PC-3 (cell line): ENCODE measurements around the gene HCFC1. TPM values are rescaled to one million over a fixed set of nuclear protein-coding genes. Genes with fewer than 3 reads are reported as not detected.

Experiments
- ATAC-seq: fragments of 200-7000 bp; cut with Tn5 transposase; 2 replicates; pipeline ENCODE4 v1.9.1; 2020; ENCODE audit warnings: mild to moderate bottlenecking, moderate library complexity
- BruUV-seq: library from RNA; stranded (reverse); fragments of 400-500 nt; replicated peaks from 2 replicates; lab custom pipeline; 2021; lab: Mats Ljungman, UMichigan
- CTCF ChIA-PET: fragments of 300-600 bp; sonication (Branson Sonifier 250); formaldehyde crosslinking; loops from one replicate; lab custom pipeline; 2022; ENCODE audit warnings: antibody characterized with exemption; lab: Charles Lee
- POLR2A ChIA-PET: fragments of 300-600 bp; sonication (Branson Sonifier 250); formaldehyde crosslinking; loops from one replicate; lab custom pipeline; 2022; ENCODE audit warnings: antibody characterized with exemption; ENCODE audit not compliant: unreplicated experiment; lab: Charles Lee
- DNase-seq: peaks from one replicate; pipeline ENCODE4 v3.0.0-alpha.2; 2015
- H2AFZ ChIP-seq: fragments of 300-600 bp; sonication (generic); 2 replicates; pipeline ENCODE4 v1.6.0; 2016; ENCODE audit warnings: antibody characterized with exemption, low read length
- H3F3A ChIP-seq: fragments of 300-600 bp; sonication (generic); one replicate; pipeline ENCODE4 v1.6.0; 2017; ENCODE audit warnings: antibody characterized with exemption, low read length, control low read depth, mild to moderate bottlenecking; ENCODE audit not compliant: unreplicated experiment
- H3K27ac ChIP-seq: fragments of 300-600 bp; sonication (generic); 2 replicates; pipeline ENCODE4 v1.5.1; 2016; ENCODE audit warnings: mild to moderate bottlenecking, low read length
- H3K27me3 ChIP-seq: fragments of 300-600 bp; sonication (generic); 2 replicates; pipeline ENCODE4 v1.6.1; 2016; ENCODE audit warnings: low read length, mixed read lengths
- H3K36me3 ChIP-seq: fragments of 300-600 bp; sonication (generic); 2 replicates; pipeline ENCODE4 v1.6.1; 2016; ENCODE audit warnings: low read depth, mixed run types, low read length, mixed read lengths
- H3K4me1 ChIP-seq: fragments of 300-600 bp; sonication (generic); 2 replicates; pipeline ENCODE4 v1.5.1; 2016; ENCODE audit warnings: low read length; ENCODE audit not compliant: insufficient read depth
- H3K4me2 ChIP-seq: fragments of 300-600 bp; sonication (generic); 2 replicates; pipeline ENCODE4 v1.6.0; 2016; ENCODE audit warnings: low read length
- H3K4me3 ChIP-seq: fragments of 300-600 bp; sonication (generic); 2 replicates; pipeline ENCODE4 v1.5.1; 2016; ENCODE audit warnings: mild to moderate bottlenecking, low read length, mixed read lengths
- H3K79me2 ChIP-seq: fragments of 300-600 bp; sonication (generic); 2 replicates; pipeline ENCODE4 v1.6.1; 2017; ENCODE audit warnings: low read length, mixed read lengths
- H3K9ac ChIP-seq: fragments of 300-600 bp; sonication (generic); 2 replicates; pipeline ENCODE4 v1.6.0; 2016; ENCODE audit warnings: mild to moderate bottlenecking, low read length
- H3K9me2 ChIP-seq: fragments of 300-600 bp; sonication (generic); replicated peaks from 2 replicates; pipeline ENCODE4 v1.6.1; 2016; ENCODE audit warnings: mixed run types, low read length, mixed read lengths
- H3K9me3 ChIP-seq: fragments of 300-600 bp; sonication (generic); 2 replicates; pipeline ENCODE4 v1.6.1; 2016; ENCODE audit warnings: low read length, mixed read lengths
- H4K20me1 ChIP-seq: fragments of 300-600 bp; sonication (generic); 2 replicates; pipeline ENCODE4 v1.6.1; 2016; ENCODE audit warnings: low read length, mixed read lengths
- EZH2 ChIP-seq: fragments of 300-600 bp; sonication (generic); IDR thresholded peaks from one replicate; pipeline ENCODE4 v1.6.1; 2017; ENCODE audit warnings: antibody characterized with exemption, mild to moderate bottlenecking, low read length; ENCODE audit not compliant: unreplicated experiment
- EZH2phosphoT487 ChIP-seq: fragments of 300-600 bp; sonication (generic); IDR thresholded peaks from 2 replicates; pipeline ENCODE4 v1.6.1; 2018; ENCODE audit warnings: mild to moderate bottlenecking, antibody characterized with exemption, low read length, borderline replicate concordance
- intact Hi-C: fragments of 100-400 bp; cut with micrococcal nuclease; formaldehyde crosslinking; loops from 2 replicates; pipeline ENCODE4 v1.9.0; 2023
- total RNA-seq: library from RNA; depleted of rRNA; stranded (reverse); fragments of >200 nt; gene quantifications from 2 replicates; pipeline ENCODE4 v1.2.3, GENCODE V29; 2014
- TF ChIP-seq, protein P1 (sequence below): fragments of 300-600 bp; sonication (generic); conservative IDR thresholded peaks from 2 replicates; pipeline ENCODE4 v1.5.1; 2017; ENCODE audit warnings: antibody characterized with exemption, low read depth, mild to moderate bottlenecking, low read length

HCFC1 gene
- total RNA-seq, 1 experiment from 2014 or later, result 66.9 TPM

DNA sequence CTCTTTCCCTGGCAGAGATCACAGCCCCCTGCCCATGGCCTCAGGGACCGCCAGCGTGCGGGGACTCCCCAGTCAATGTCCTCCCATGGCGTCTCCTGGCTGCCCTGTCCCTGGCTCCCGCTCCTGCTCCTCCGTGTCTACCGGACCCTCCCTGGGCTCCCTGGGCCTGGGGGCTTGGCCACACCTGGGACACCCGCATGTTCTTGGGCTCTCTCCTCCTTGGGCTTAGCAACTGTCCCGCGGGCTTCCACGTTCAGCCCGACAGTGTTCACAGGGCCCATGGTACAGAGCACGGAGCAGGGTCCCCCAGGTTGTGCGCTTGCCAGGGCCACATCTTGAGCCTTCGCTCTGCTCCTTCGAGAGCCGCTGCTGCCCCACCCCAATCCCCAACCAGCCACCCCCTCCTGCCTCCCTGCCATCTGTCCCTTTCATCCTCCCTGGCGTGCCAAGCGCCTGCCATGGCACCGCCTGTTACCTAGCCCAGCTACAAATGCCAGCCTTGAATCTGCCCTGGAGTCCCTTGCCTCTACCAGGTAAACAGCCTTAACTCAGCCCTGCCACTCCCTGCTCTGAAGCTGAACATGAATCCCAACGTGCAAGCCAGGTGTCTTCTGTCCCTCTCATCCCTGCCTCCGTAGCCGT is 63.3 kb downstream of the HCFC1 start:
- no peaks in the 10 kb centered on the region for H3K9me2 ChIP-seq
- H3K4me1 ChIP-seq, result no peaks in the 10 kb centered on the region
- DNase-seq (no peak), ATAC-seq (no peak)
- no peaks in the 10 kb centered on the region for H3K79me2 ChIP-seq
- POLR2A ChIA-PET, result no interaction called here
- H3F3A ChIP-seq, result no peaks in the 10 kb centered on the region
- H3K9ac ChIP-seq, result no peak overlapping the region
- H3K4me2 ChIP-seq, result no peak overlapping the region
- intact Hi-C loops, result no loop called here
- H3K27ac ChIP-seq, result no peak overlapping the region
- H4K20me1 ChIP-seq, result no peaks in the 10 kb centered on the region
- CTCF ChIA-PET, result interaction anchor here (0.6 kb wide), 1 partner anchor 24 kb away, joined by 3 read pairs; no protein-coding TSS in a partner anchor
- H3K27me3 ChIP-seq, result no peaks in the 10 kb centered on the region
- no peak overlapping the region for H2AFZ ChIP-seq
- H3K9me3 ChIP-seq, result no peaks in the 10 kb centered on the region
- BruUV-seq, result no TSS peak
- no peaks in the 10 kb centered on the region for H3K36me3 ChIP-seq
- no peak overlapping the region for H3K4me3 ChIP-seq
- TF ChIP-seq EZH2phosphoT487, result no peak
- TF ChIP-seq EZH2, result no peak
- TF ChIP-seq, protein P1, sequence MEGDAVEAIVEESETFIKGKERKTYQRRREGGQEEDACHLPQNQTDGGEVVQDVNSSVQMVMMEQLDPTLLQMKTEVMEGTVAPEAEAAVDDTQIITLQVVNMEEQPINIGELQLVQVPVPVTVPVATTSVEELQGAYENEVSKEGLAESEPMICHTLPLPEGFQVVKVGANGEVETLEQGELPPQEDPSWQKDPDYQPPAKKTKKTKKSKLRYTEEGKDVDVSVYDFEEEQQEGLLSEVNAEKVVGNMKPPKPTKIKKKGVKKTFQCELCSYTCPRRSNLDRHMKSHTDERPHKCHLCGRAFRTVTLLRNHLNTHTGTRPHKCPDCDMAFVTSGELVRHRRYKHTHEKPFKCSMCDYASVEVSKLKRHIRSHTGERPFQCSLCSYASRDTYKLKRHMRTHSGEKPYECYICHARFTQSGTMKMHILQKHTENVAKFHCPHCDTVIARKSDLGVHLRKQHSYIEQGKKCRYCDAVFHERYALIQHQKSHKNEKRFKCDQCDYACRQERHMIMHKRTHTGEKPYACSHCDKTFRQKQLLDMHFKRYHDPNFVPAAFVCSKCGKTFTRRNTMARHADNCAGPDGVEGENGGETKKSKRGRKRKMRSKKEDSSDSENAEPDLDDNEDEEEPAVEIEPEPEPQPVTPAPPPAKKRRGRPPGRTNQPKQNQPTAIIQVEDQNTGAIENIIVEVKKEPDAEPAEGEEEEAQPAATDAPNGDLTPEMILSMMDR, result no peak

DNA sequence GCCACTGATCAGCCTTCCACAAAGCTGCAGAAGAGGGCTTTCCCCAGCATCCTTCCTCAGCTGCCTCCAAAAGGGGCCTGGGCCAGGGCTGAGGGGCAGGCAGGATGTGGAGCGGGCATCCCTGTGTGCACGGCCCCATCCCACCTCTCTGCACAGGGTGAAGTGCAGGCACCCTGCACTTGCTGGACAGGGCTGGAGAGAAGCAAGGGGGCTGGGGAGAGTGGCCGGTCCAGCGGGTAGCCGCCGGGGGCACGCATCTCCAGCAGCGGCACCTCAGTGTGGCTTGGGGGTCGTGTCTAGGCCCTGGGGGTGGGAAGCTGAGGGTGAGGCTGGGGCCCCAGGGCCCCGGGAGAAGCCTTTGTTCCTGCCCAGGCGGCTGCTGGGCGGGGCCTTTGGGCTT is 64.2 kb downstream of the HCFC1 start:
- H3K9ac ChIP-seq, result no peak overlapping the region
- TF ChIP-seq, protein P1, result no peak
- TF ChIP-seq EZH2, result no peak
- TF ChIP-seq EZH2phosphoT487, result no peak

More for the DNA sequence above, 64.2 kb downstream of the HCFC1 start:
- ChIA-PET POLR2A (no interaction called here), CTCF (interaction anchor here (0.6 kb wide), 1 partner anchor 17 kb away, joined by 3 read pairs; no protein-coding TSS in a partner anchor)
- Histone ChIP-seq H2AFZ (no peak overlapping the region), H3K27ac (no peak overlapping the region), H3K27me3 (no peaks in the 10 kb centered on the region), H3K36me3 (no peaks in the 10 kb centered on the region), H4K20me1 (no peaks in the 10 kb centered on the region), H3F3A (no peaks in the 10 kb centered on the region), H3K4me1 (peaks cover 2% of the 10 kb centered on the region; the same call in 1 of the 2 replicates), H3K79me2 (no peaks in the 10 kb centered on the region), H3K4me2 (no peak overlapping the region), H3K9me2 (no peaks in the 10 kb centered on the region), H3K9me3 (no peaks in the 10 kb centered on the region), H3K4me3 (no peak overlapping the region)
- BruUV-seq, result no TSS peak
- intact Hi-C loops, result no loop called here
- ATAC-seq (no peak), DNase-seq (no peak)
